Activated CD4-positive, alpha-beta T cell treated with anti-CD3 and anti-CD28 coated beads for 24 hours (primary cell): ENCODE measurements around the gene ACP1.

Experiments used
- DNase-seq, 2 donors: peaks; one replicate each; pipeline ENCODE4 v3.0.0-alpha.2; 2020; ENCODE audit warnings: low read depth in 2 of 2

ACP1 gene

DNA sequence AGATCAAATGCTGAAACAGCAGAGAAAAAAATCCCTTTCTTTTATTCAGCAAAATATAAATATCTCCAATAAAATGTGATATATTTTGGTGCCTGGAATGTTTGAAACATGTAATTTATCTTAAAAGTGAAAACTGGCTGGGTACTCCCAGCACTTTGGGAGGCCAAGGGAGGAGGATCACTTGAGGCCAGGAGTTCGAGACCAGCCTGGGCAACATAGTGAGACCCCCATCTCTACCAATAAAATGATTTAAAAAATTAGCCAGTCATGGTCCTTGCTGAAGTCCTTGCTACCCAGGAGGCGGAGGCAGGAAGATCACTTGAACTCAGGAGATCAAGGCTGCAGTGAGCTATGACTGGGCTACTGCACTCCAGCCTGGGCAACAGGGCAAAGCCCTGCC is 9.6 kb upstream of the ACP1 start:
- no peak for DNase-seq

- DNase-seq: no peak
These were observed 8.7 kb upstream of the ACP1 start for GRCh38 chr2:256094-256493.

- DNase-seq: no peak
These were observed 7.3 kb upstream of the ACP1 start for GRCh38 chr2:257429-257828.

DNA sequence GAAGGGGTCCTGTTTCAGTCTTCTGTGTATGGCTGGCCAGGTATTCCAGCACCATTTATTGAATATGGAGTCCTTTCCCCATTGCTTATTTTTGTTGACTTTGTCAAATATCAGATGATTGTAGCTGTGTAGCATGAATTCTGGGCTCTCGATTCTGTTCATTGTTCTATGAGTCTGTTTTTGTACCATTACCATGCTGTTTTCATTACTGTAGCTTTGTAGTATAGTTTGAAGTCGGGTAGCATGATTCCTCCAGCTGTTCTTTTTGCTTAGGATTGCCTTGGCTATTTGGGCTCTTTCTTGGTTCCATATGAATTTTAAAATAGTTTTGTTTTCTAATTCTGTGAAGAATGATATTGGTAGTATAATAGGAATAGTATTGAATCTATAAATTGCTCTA is 6.9 kb upstream of the ACP1 start:
- DNase-seq: no peak

DNA sequence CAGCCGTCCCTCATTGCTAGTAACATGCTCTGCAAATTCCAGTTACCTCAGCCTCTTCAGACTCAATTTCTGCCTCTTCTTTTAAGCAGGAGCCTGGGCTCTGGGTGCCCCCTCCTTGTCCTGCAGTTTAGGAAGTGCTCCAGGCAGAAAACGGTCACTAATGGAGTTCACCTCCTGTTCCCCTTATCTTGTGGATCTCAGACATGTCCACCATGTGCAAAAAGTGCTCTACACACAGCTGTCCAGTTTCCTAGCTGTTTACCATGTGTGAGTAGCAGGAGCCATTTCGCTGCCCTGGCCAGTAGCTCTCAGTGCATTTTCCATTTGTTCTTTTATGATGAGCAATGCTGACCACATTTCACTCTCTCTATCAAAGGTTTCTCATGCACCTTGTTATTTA is 5.8 kb upstream of the ACP1 start:
- DNase-seq: no peak

GRCh38 chr2:259789-260331 is 4.9 kb upstream of the ACP1 start:
- DNase-seq: no peak

DNA sequence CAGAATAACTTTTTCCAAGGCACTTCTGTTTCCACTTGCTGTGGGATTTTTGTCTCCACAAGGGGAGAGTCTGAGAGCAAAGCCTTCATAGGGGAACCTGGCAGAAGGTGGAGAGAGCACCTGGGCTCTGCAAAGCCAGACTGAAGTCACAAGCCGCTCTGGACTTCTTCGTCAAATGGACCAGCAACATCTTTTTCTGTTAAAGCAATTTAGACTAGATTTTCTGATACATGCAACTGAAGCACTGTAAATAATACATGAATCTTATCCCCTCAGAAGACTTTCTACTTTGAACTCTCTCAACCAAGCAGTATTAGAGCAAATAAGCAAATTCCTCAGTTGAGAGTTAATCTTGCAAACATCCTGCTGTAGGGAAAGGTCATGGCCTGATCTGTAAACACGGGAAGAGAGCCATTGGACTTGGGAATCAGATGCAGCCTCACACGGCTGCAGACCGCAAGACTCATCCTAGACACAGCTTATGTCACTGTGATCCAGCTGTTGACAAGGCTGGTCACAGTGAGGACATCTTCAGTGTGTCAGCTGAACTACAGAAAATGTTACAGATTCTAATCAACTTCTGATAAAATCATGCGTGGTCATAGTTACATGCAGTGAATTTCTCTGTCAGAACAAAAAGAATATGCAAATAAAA is 4.1 kb upstream of the ACP1 start:
- DNase-seq: no peak

- DNase-seq: no peak
These were observed 2.6 kb upstream of the ACP1 start for GRCh38 chr2:262117-262516.

DNA sequence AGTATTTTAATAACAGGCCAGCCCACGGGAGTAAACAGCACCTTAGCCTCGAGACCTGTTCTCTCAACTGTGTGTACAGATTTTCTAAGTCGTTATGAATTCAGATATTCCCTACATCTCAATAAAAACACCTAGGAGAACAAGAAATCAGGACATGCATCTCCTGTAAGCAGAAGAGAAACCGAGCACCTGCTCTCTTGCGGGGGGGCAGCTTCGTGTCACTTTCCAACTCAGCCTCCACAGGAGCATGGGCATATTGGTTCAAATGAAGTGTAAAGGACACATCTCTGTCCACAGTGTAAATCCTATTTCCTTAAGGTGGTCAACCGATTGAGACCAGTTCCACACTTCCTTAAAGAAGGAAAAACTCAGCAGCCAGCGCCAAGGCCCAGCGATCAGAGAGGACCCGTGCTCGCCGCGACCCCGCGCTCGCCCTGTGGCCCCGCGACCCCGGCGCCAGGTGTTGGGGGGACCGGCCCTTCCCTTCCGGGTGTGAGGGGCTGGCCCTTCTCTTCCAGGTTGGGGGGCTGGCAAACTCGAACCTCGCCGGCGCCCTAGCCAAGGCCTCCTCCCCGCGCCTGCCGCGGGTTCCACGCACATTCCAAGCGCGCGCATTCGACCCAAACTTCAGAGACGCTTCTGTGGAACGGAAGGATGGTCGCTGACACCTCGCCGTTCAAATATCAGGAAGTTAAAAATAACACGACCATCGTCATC is 1.6 kb upstream of the ACP1 start:
- DNase-seq: no peak

GRCh38 chr2:263774-264492 is 814 bp upstream of the ACP1 start, which contains the start of gene SH3YL1:
Gene SH3YL1 (minus strand): TSS chr2:264032. CDS start chr2:263984, 48 bp downstream.
- peak in 1 of 2 donors; percentile 26 for DNase-seq

DNA sequence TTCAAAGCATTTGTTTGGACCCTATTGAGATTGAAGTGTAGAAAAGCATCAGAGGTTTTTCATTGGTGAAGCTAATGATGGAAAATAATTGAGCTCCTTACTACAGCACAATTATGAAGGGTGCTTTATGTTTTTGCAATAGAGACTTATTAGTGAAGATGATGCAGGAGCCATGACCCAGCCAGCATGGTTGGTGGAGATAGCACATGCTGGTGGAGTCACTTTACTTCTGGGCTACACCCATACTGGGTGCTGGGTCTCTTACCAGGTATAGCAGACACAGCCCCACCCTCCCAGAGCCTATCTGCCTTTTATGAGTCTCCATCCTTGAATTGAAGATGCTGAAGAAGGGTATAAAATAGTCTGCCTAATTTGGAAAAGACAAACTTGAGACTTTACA is 3.6 kb downstream of the ACP1 start:
- DNase-seq: no peak

- DNase-seq: no peak
These were observed 4.7 kb downstream of the ACP1 start for GRCh38 chr2:269356-270030.

- DNase-seq: no peak
These were observed 6.1 kb downstream of the ACP1 start for GRCh38 chr2:270861-271260.

DNA sequence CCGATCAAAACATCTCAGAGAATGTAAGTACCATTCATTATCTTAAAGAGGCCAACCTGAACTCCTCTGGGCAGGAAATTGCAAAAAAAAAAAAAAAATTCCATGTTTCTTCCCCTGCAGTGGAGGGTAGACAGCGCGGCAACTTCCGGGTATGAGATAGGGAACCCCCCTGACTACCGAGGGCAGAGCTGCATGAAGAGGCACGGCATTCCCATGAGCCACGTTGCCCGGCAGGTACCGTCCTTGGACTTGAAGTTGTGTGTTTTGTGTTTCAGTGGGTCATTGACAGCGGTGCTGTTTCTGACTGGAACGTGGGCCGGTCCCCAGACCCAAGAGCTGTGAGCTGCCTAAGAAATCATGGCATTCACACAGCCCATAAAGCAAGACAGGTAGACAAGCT is 7.2 kb downstream of the ACP1 start:
- no peak for DNase-seq

DNA sequence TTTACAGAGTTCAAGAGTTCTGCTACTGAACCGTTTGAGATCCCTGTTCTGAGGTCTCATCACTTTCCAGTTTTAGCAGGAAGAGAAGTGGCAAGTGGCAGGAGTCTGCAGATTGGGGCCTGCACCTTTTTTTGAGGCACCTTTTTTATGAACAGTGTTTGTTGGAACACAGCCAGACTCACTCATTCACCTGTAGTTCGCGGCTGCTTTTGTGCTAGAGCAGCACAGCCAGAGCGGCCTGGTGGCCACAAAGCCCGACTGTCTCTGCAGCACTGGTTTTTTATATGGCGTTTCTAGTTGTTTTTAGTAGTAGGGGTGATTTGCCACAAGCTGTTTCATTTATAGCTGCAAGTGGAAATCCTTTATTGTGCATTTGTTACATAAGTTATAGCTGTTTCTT is 8.6 kb downstream of the ACP1 start:
- DNase-seq: no peak

- no peak for DNase-seq
These were observed 9.8 kb downstream of the ACP1 start for GRCh38 chr2:274503-274902.

- DNase-seq: no peak
These were observed 10.7 kb downstream of the ACP1 start for GRCh38 chr2:275466-275865.

GRCh38 chr2:278312-278926 is 13.7 kb downstream of the ACP1 start:
- DNase-seq: no peak

GRCh38 chr2:278927-279320 is 14.2 kb downstream of the ACP1 start:
- no peak for DNase-seq

GRCh38 chr2:279366-279765 is 14.6 kb downstream of the ACP1 start:
- DNase-seq: no peak

- no peak for DNase-seq
These were observed 15.4 kb downstream of the ACP1 start for GRCh38 chr2:279956-280649.
